Measurements from ENCODE around the gene SGSM1.

The SGSM1 gene

DNA sequence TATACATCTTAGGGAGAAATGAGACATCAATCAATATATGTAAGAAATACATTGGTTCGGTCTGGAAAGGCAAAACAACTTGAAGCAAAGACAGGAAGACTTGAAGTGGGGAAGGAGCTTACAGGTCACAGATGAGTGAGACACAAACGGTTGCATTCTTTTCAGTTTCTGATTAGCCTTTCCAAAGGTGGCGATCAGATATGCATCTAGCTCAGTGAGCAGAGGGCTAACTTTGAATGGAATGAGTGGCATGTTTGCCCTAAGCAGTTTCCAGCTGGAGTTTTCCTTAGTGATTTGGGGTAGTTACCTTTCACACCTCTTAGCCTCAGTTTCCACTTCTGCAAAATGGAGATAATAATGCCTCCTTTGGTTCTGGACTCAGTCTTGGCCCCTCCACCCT, 124.7 kb downstream of the SGSM1 start:
- TF ChIP-seq SIN3A (IDR thresholded peaks at IDR 0.05; ENCODE audit: borderline replicate concordance, insufficient read depth, low read length): no peak

DNA sequence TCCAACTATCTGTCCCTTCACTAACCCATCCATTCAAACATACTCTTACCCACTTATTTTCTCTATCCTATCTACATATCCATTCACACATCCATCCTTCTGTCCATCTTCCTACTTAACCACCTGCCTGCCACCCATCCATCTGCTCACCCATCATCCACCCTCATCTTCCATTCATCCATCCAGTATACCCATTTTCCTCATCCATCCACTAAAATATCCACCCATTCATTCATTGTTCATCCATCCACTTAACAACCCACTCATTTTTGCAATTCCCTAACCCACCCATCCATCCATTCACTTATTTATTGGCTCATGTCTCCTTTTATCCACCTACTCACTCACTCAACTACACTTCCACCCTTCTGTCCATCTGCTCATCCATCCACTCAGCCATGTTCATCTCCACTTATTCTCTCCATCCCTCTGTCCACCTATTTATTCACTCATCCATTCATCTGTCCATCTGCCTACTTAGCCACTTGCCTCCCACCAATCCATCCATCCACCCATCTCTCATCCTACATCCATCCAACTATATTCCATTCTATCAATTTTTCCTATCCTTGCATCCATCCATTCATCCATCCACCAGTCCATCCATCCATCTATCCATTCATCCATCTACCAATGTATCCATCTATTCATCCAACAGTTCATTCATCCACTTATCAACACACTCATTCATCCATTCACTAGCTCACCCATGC, 129.9 kb downstream of the SGSM1 start:
- TF ChIP-seq POLR2AphosphoS5 (IDR thresholded peaks at IDR 0.05; ENCODE audit: low read depth, low read length): no peak
- no peak for TF ChIP-seq SIN3A (IDR thresholded peaks at IDR 0.05; ENCODE audit: borderline replicate concordance, insufficient read depth, low read length)
- no peak for TF ChIP-seq FOXP2 (optimal IDR thresholded peaks at IDR 0.05; ENCODE audit: borderline replicate concordance, extremely low read depth, extremely low read length, insufficient read depth)
- no peak for TF ChIP-seq TAF1 (IDR thresholded peaks at IDR 0.05; ENCODE audit: borderline replicate concordance, insufficient read depth, low read length)
- TF ChIP-seq REST (IDR thresholded peaks at IDR 0.05; ENCODE audit: insufficient read depth in 1 of 2, low read depth in 2 of 2, low read length in 2 of 2): no peak

GRCh38 chr22:24937114-24937513, 131.1 kb downstream of the SGSM1 start:
- TF ChIP-seq TAF1 (IDR thresholded peaks at IDR 0.05; ENCODE audit: borderline replicate concordance, insufficient read depth, low read length) (no peak), POLR2AphosphoS5 (IDR thresholded peaks at IDR 0.05; ENCODE audit: low read depth, low read length) (no peak), FOXP2 (optimal IDR thresholded peaks at IDR 0.05; ENCODE audit: borderline replicate concordance, extremely low read depth, extremely low read length, insufficient read depth) (no peak), REST (IDR thresholded peaks at IDR 0.05; ENCODE audit: insufficient read depth in 1 of 2, low read depth in 2 of 2, low read length in 2 of 2) (no peak), SIN3A (IDR thresholded peaks at IDR 0.05; ENCODE audit: borderline replicate concordance, insufficient read depth, low read length) (no peak)

- TF ChIP-seq REST (IDR thresholded peaks at IDR 0.05; ENCODE audit: insufficient read depth in 1 of 2, low read depth in 2 of 2, low read length in 2 of 2) (no peak), TAF1 (IDR thresholded peaks at IDR 0.05; ENCODE audit: borderline replicate concordance, insufficient read depth, low read length) (no peak), SIN3A (IDR thresholded peaks at IDR 0.05; ENCODE audit: borderline replicate concordance, insufficient read depth, low read length) (no peak), POLR2AphosphoS5 (IDR thresholded peaks at IDR 0.05; ENCODE audit: low read depth, low read length) (no peak), FOXP2 (optimal IDR thresholded peaks at IDR 0.05; ENCODE audit: borderline replicate concordance, extremely low read depth, extremely low read length, insufficient read depth) (no peak)
These were observed 132.8 kb downstream of the SGSM1 start for GRCh38 chr22:24938741-24939341.

DNA sequence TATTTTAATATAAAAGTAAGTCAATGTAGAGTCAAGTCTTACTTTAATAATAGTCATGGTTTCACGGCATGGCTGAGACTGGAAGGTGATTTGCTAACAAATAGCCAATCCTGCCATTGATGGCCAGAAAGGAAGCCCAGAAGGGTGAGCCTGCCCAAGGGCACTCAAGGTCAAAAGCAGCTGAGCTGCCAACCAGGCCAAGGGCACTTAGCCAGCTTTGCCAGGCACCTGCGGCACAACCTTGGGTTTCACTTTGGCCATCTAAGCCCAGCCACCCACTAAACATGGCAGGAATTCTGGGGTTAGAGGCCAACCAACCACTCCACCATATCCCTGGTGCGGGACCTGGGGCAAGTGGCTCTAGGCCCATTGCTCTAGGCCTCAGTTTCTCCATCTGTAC, 136.3 kb downstream of the SGSM1 start:
- TF ChIP-seq POLR2AphosphoS5 (IDR thresholded peaks at IDR 0.05; ENCODE audit: low read depth, low read length) (no peak), REST (IDR thresholded peaks at IDR 0.05; ENCODE audit: insufficient read depth in 1 of 2, low read depth in 2 of 2, low read length in 2 of 2) (no peak), TAF1 (IDR thresholded peaks at IDR 0.05; ENCODE audit: borderline replicate concordance, insufficient read depth, low read length) (no peak), FOXP2 (optimal IDR thresholded peaks at IDR 0.05; ENCODE audit: borderline replicate concordance, extremely low read depth, extremely low read length, insufficient read depth) (no peak), SIN3A (IDR thresholded peaks at IDR 0.05; ENCODE audit: borderline replicate concordance, insufficient read depth, low read length) (no peak)

All from PFSK-1 (cell line).